ENCODE results near the gene KIF12.

The KIF12 gene

DNA sequence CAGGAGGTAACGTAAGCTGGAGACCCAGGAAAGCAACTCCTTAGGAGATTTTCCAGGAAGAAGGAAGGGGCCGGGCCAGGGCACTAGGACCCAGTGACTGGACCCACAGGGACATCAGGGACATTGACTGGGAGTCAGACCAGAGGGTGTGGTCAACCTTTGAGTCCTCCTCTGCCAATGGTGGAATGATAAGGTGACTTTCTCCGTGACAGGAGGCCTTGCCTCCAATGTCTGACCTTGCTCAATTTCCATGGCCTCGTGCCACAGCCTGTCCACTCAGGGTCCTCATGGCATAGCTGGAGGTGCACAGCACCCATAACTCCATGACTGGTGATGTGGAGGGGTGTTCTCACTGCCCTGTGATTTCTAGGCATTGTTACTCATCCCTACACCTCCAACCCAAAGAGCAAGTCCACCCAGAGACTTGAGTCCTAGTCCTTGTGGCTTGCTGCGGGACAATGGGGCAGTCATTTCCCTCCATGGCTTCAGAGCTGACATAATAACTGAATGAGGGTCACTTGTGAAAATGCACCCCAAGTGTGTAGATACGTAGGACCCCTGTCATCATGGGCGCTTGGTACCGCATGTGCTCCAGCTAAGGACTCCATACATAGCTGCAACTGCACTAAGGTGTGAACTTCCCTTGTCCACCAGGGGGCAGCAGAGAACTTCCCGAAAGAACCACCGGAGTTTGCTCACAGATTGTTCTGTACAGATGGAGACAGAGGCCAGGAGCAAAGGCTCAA is 16.9 kb downstream of the KIF12 start:
- Histone ChIP-seq H3K9me2 (ENCODE audit: low read depth, low read length) (no peaks in the 10 kb centered on the region), H3K4me1 (ENCODE audit: insufficient read depth, low read length, severe bottlenecking) (no peaks in the 10 kb centered on the region), H3K4me3 (ENCODE audit: low read depth, low read length, poor library complexity, severe bottlenecking) (no peak overlapping the region), H3F3A (ENCODE audit: insufficient read depth, low read length) (no peaks in the 10 kb centered on the region), H3K36me3 (ENCODE audit: insufficient read depth, low read length) (no peaks in the 10 kb centered on the region), H4K20me1 (ENCODE audit: insufficient read depth, low read length) (no peaks in the 10 kb centered on the region), H3K9ac (ENCODE audit: low read length) (no peak overlapping the region), H3K27ac (ENCODE audit: low read depth, low read length, poor library complexity, severe bottlenecking) (no peak overlapping the region), H3K4me2 (ENCODE audit: low read length) (no peak overlapping the region), H3K79me2 (ENCODE audit: insufficient read depth, low read length) (no peaks in the 10 kb centered on the region), H3K9me3 (ENCODE audit: low read length) (no peaks in the 10 kb centered on the region), H2AFZ (ENCODE audit: low read length) (no peak overlapping the region), H3K27me3 (ENCODE audit: insufficient read depth, low read length) (no peaks in the 10 kb centered on the region)
- no peak for TF ChIP-seq EZH2 (IDR thresholded peaks at IDR 0.05; ENCODE audit: borderline replicate concordance, low read length)
- TF ChIP-seq, protein P1, sequence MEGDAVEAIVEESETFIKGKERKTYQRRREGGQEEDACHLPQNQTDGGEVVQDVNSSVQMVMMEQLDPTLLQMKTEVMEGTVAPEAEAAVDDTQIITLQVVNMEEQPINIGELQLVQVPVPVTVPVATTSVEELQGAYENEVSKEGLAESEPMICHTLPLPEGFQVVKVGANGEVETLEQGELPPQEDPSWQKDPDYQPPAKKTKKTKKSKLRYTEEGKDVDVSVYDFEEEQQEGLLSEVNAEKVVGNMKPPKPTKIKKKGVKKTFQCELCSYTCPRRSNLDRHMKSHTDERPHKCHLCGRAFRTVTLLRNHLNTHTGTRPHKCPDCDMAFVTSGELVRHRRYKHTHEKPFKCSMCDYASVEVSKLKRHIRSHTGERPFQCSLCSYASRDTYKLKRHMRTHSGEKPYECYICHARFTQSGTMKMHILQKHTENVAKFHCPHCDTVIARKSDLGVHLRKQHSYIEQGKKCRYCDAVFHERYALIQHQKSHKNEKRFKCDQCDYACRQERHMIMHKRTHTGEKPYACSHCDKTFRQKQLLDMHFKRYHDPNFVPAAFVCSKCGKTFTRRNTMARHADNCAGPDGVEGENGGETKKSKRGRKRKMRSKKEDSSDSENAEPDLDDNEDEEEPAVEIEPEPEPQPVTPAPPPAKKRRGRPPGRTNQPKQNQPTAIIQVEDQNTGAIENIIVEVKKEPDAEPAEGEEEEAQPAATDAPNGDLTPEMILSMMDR (IDR thresholded peaks at IDR 0.05; ENCODE audit: low read length), result peak; percentile 87

DNA sequence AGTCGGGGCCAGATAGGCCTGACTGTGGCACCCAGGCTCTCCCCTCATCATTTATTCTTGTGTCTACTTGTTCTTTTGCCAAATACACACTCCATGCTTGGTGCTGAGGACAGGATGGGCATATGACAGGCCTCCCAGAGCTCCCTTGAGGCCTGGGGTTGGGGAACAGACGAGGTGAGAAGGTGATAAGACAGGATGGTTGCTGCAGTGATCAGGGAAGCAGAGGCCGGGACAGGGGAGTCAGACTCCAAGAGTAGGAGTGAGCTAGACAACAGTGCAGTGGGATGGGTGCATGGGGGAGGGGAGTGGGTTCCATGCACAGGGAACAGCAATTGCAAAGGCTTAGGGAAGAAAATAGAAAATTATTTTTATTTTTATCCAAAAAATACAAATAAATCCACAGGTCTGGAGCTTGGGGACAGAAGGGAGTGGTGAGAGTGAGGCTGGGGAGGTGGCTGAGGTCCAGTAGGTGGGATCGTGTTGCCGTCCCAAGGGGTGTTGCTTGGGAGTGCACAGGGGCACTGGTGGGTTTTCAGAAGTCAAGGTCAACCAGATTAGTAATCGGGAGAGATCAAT is 17.6 kb downstream of the KIF12 start:
- Histone ChIP-seq H2AFZ (ENCODE audit: low read length) (no peak overlapping the region), H3K27ac (ENCODE audit: low read depth, low read length, poor library complexity, severe bottlenecking) (no peak overlapping the region), H3K9me2 (ENCODE audit: low read depth, low read length) (no peaks in the 10 kb centered on the region), H3K36me3 (ENCODE audit: insufficient read depth, low read length) (no peaks in the 10 kb centered on the region), H3K9me3 (ENCODE audit: low read length) (no peaks in the 10 kb centered on the region), H3K27me3 (ENCODE audit: insufficient read depth, low read length) (no peaks in the 10 kb centered on the region), H3K4me2 (ENCODE audit: low read length) (no peak overlapping the region), H4K20me1 (ENCODE audit: insufficient read depth, low read length) (no peaks in the 10 kb centered on the region), H3K4me1 (ENCODE audit: insufficient read depth, low read length, severe bottlenecking) (no peaks in the 10 kb centered on the region), H3K79me2 (ENCODE audit: insufficient read depth, low read length) (no peaks in the 10 kb centered on the region), H3F3A (ENCODE audit: insufficient read depth, low read length) (no peaks in the 10 kb centered on the region), H3K4me3 (ENCODE audit: low read depth, low read length, poor library complexity, severe bottlenecking) (no peak overlapping the region), H3K9ac (ENCODE audit: low read length) (no peak overlapping the region)
- TF ChIP-seq EZH2 (IDR thresholded peaks at IDR 0.05; ENCODE audit: borderline replicate concordance, low read length), result no peak
- TF ChIP-seq, protein P1 (IDR thresholded peaks at IDR 0.05; ENCODE audit: low read length), result no peak

DNA sequence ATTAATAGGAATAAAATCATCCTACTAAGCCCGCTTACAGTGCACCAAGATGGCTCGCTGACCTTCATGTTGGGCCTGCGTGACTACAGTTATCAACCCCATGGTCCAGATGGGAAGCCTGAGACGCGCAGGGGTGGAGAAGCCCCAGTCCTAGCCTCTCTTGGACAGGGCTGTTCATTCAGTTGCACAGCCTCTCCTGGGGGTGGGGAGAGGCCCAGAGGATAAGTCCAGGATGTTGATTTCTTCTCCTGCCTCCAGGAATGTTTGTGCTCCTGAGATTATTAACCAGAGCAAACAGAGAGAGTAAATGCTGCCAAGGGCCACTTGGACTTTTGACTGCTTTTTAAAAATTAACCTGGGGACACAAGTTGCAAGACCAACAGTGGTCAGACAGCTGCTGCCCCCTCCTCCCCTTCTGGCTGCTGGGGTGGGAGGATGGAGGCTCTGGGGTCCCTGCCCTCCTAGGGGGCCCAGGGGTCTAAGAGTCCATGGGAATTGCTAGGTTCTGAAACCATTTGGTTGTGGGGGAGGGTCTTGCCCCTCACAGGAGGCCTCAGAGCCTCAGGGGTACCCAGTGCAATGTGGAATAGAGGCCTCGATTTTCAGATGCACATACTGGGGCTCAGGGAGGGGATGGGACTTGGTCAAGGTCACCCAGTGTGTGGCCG is 18.2 kb downstream of the KIF12 start:
- Histone ChIP-seq H3F3A (ENCODE audit: insufficient read depth, low read length) (no peaks in the 10 kb centered on the region), H3K4me3 (ENCODE audit: low read depth, low read length, poor library complexity, severe bottlenecking) (no peak overlapping the region), H3K27ac (ENCODE audit: low read depth, low read length, poor library complexity, severe bottlenecking) (no peak overlapping the region), H3K4me1 (ENCODE audit: insufficient read depth, low read length, severe bottlenecking) (no peaks in the 10 kb centered on the region), H3K9me2 (ENCODE audit: low read depth, low read length) (no peaks in the 10 kb centered on the region), H4K20me1 (ENCODE audit: insufficient read depth, low read length) (no peaks in the 10 kb centered on the region), H3K27me3 (ENCODE audit: insufficient read depth, low read length) (no peaks in the 10 kb centered on the region), H3K79me2 (ENCODE audit: insufficient read depth, low read length) (no peaks in the 10 kb centered on the region), H3K4me2 (ENCODE audit: low read length) (no peak overlapping the region), H3K9me3 (ENCODE audit: low read length) (no peaks in the 10 kb centered on the region), H3K9ac (ENCODE audit: low read length) (no peak overlapping the region), H2AFZ (ENCODE audit: low read length) (no peak overlapping the region), H3K36me3 (ENCODE audit: insufficient read depth, low read length) (no peaks in the 10 kb centered on the region)
- TF ChIP-seq EZH2 (IDR thresholded peaks at IDR 0.05; ENCODE audit: borderline replicate concordance, low read length), result no peak
- TF ChIP-seq, protein P1 (IDR thresholded peaks at IDR 0.05; ENCODE audit: low read length), result no peak
